SK-N-DZ (cell line): Measurements from ENCODE around the gene ITM2C.

ENCODE experiments used
- DNase-seq: peaks from one replicate; pipeline ENCODE4 v3.0.0-alpha.2; 2015; ENCODE audit warnings: low spot score

Gene ITM2C

DNA sequence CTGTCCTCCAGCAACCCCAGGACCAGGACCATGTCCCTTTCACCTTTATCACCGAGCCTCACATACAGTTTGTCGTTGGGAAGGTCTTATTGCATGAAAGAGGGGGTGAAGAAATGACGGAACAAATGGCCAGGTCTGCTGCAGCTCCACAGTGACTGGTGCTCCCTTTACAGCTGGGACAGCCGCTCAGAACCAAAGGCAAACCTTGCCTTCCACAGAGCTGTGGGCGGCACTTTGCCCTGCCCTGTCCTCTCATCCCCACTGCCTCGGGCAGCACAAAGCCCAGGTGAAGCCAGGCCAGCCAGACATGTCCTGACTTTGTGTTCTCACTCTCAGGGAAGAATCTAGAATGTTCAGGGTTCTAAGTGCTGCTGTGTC is 59.3 kb downstream of the ITM2C start:
- no peak for DNase-seq

GRCh38 chr2:230924470-230925341 is 60.0 kb downstream of the ITM2C start, which contains the start of gene GPR55:
Gene GPR55, minus strand, starts transcription at chr2:230925242. Its CDS starts 14,280 bp downstream, at chr2:230910962.
- DNase-seq, result no peak

- DNase-seq, result no peak
These were observed 60.7 kb downstream of the ITM2C start for GRCh38 chr2:230925443-230925878.

DNA sequence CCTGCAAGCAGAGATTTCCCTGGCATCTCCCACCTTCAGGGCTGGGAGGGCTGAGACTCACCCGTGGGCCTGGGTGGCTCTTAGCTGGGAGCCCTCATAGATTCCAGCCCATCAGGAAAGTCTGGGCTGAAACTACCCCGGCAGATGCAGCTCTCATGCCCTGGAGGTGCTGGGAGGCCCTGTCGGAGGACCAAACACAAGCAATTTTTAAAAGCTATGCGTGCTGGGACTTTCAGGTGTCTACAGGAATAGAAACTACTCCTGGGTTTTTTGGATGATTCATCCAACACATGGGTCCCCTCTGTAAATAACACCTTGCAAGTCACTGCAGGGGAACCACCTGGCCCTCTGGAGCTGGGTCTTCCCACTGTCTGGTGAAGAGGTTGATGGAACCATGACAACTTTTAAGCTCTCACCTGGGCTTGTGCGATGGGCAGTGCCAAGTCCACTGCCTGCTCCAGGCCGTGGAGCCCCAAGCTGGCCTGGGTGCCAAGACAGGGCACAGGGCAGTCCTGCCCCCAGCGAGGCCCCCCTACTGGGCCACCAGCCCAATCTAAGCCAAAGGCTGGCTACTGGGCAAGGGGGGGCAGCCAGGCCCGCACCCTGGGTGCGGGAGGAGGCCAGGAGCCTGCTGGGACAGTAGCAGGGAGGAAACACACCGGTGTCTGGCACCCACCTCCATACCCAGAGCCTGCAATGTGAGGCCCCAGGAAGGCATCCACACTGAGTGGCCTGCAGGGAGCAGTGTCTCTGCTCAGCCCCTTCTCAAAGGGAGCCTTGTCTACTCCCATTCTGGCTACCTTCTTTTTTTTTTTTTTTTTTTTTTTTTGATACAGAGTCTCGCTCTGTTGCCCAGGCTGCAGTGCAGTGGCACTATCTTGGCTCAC is 61.4 kb downstream of the ITM2C start:
- no peak for DNase-seq

DNA sequence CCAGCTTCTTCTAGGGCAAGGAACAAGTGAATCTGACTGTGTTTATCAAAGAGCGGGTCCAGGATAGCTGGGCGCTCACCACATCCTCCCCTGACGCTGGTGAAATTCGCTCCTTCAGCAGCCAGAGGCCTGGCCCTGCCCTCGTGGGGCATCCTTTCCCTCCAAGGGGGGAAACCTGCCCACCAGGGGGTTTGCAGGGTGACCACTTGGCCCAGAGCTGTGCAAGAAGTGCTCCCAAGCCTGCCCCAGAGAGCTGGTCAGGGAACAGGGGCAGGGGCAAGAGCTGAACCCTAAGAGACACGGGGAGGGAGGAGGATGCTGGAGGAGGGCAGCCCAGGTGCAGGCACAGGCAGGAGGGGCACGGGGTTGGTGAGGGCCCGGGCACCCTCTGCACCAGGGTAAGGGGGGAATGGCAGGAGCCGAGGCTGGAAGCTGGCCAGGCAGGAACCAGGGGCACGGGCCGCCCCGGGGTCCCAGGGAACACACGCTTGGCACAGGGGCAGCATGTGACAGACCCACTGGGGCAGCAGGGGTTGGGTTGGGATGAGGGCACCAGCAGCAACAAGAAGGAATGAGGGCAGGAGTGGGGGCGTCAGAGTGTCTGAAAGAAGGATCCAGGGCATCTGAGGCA is 63.1 kb downstream of the ITM2C start:
- DNase-seq, result no peak
